Endothelial cell of umbilical vein (primary cell): Measurements from ENCODE around the gene TMEM14A. TPM values are rescaled to one million over a fixed set of nuclear protein-coding genes. Genes with fewer than 3 reads are reported as not detected.
A peak's percentile ranks its signal among the peaks of the same experiment; 100 is the strongest.

Experiments
- BruUV-seq: library from RNA; stranded (reverse); fragments of 400-500 nt; replicated peaks from 2 replicates; lab custom pipeline; 2021; lab: Mats Ljungman, UMichigan
- CTCF ChIA-PET: fragments of 300-600, 350-600 bp; sonication (Branson Sonifier 250); formaldehyde crosslinking; loops from one replicate; lab custom pipeline; 2021; ENCODE audit warnings: antibody characterized with exemption, inconsistent platforms; lab: Charles Lee
- POLR2A ChIA-PET: fragments of 300-600, 350-600 bp; sonication (Branson Sonifier 250); formaldehyde crosslinking; loops from one replicate; lab custom pipeline; 2021; ENCODE audit warnings: antibody characterized with exemption, inconsistent platforms; lab: Charles Lee
- DNase-seq: peaks from one replicate; pipeline ENCODE4 v3.0.0-alpha.2; 2011; ENCODE audit warnings: low read depth, low spot score
- FAIRE-seq: peaks from 2 replicates; lab custom pipeline; 2011; peaks lifted over from hg19 to GRCh38; lab: Jason Lieb, UNC
- H2AFZ ChIP-seq: 2 replicates; pipeline ENCODE4 v1.6.0; 2012; ENCODE audit warnings: low read depth, low read length, control low read depth, inconsistent platforms
- H3K27ac ChIP-seq: 2 replicates; pipeline ENCODE4 v1.5.1; 2011; ENCODE audit warnings: low read depth, mild to moderate bottlenecking, control low read depth, low read length, moderate library complexity; ENCODE audit not compliant: insufficient read depth
- H3K27me3 ChIP-seq, 2 experiments: 2 replicates each; pipeline versions ENCODE4 v1.6.0 to v1.6.1; 2011; ENCODE audit warnings: low read length in 2 of 2, mixed read lengths in 1 of 2; ENCODE audit not compliant: control insufficient read depth in 2 of 2, insufficient read depth in 2 of 2
- H3K36me3 ChIP-seq, 2 experiments: 2 replicates in 1 of 2; 3 replicates in 1 of 2; pipeline ENCODE4 v1.5.1; 2011; ENCODE audit warnings: low read length in 2 of 2, mild to moderate bottlenecking in 1 of 2, moderate library complexity in 1 of 2; ENCODE audit not compliant: control insufficient read depth in 2 of 2, insufficient read depth in 2 of 2; ENCODE audit errors: extremely low read depth in 1 of 2
- H3K4me1 ChIP-seq: 3 replicates; pipeline ENCODE4 v1.5.1; 2011; ENCODE audit warnings: mild to moderate bottlenecking, low read length; ENCODE audit not compliant: control insufficient read depth, insufficient read depth; ENCODE audit errors: extremely low read depth
- H3K4me2 ChIP-seq: 2 replicates; pipeline ENCODE4 v1.6.1; 2011; ENCODE audit warnings: low read length, control low read depth, mixed read lengths; ENCODE audit not compliant: insufficient read depth
- H3K4me3 ChIP-seq, 3 experiments: fragments of 200-600 bp in 1 of 3; sonication (generic), shearing (Covaris generic) in 1 of 3; replicated peaks in 1 of 3; 2 replicates each; pipeline ENCODE4 v1.5.1; 2011 to 2016; ENCODE audit warnings: control low read depth in 3 of 3, low read length in 3 of 3, mild to moderate bottlenecking in 2 of 3, inconsistent platforms in 1 of 3, low read depth in 1 of 3, moderate library complexity in 1 of 3; ENCODE audit not compliant: insufficient read depth in 1 of 3
- H3K79me2 ChIP-seq: 2 replicates; pipeline ENCODE4 v1.6.0; 2012; ENCODE audit warnings: low read length, inconsistent platforms; ENCODE audit not compliant: control insufficient read depth, insufficient read depth
- H3K9ac ChIP-seq: replicated peaks from 2 replicates; pipeline ENCODE3; 2011; ENCODE audit warnings: low read length, control low read depth; ENCODE audit not compliant: insufficient read depth; ENCODE audit errors: extremely low read depth
- H3K9me1 ChIP-seq: replicated peaks from 3 replicates; pipeline ENCODE4 v1.6.0; 2011; ENCODE audit warnings: mild to moderate bottlenecking, low read length; ENCODE audit not compliant: control insufficient read depth, insufficient read depth; ENCODE audit errors: extremely low read depth
- H3K9me3 ChIP-seq: replicated peaks from 2 replicates; pipeline ENCODE4 v1.5.1; 2012; ENCODE audit warnings: low read length, inconsistent platforms; ENCODE audit not compliant: control insufficient read depth, insufficient read depth
- H4K20me1 ChIP-seq: replicated peaks from 2 replicates; pipeline ENCODE3; 2011; ENCODE audit warnings: mild to moderate bottlenecking, low read length; ENCODE audit not compliant: control insufficient read depth, insufficient read depth; ENCODE audit errors: extremely low read depth
- EZH2 ChIP-seq: IDR thresholded peaks from 2 replicates; pipeline ENCODE4 v1.6.1; 2012; ENCODE audit warnings: borderline replicate concordance, low read depth, mild to moderate bottlenecking, moderate library complexity, low read length, inconsistent platforms; ENCODE audit not compliant: severe bottlenecking
- GATA2 ChIP-seq: IDR thresholded peaks from 2 replicates; pipeline ENCODE4 v1.7.0; 2011; ENCODE audit warnings: low read depth, mild to moderate bottlenecking, moderate library complexity, mixed read lengths, low read length; ENCODE audit not compliant: insufficient read length, insufficient read depth
- MAX ChIP-seq: IDR thresholded peaks from 2 replicates; pipeline ENCODE4 v1.6.1; 2011; ENCODE audit not compliant: insufficient read depth, insufficient read length
- MYC ChIP-seq: IDR thresholded peaks from one replicate; pipeline ENCODE4 v1.6.1; 2011; ENCODE audit warnings: mild to moderate bottlenecking, low read depth, low read length
- POLR2A ChIP-seq: IDR thresholded peaks from 2 replicates; pipeline ENCODE4 v1.6.1; 2012; ENCODE audit warnings: low read depth, mild to moderate bottlenecking, control low read depth, low read length
- POLR2AphosphoS5 ChIP-seq: IDR thresholded peaks from 2 replicates; pipeline ENCODE4 v1.6.1; 2012; ENCODE audit warnings: low read depth, mild to moderate bottlenecking, control low read depth, low read length, moderate library complexity; ENCODE audit not compliant: insufficient read depth
- dilution Hi-C: fragments of 300-500 bp; cut with MboI; formaldehyde crosslinking; loops from one replicate; pipeline ENCODE4 v1.15.0; 2019; ENCODE audit warnings: low sequenced_read_pairs; ENCODE audit not compliant: extremely low pct_ligation_motif_present
- intact Hi-C: fragments of 100-400 bp; cut with micrococcal nuclease; formaldehyde crosslinking; loops from one replicate; pipeline ENCODE4 v1.10.0; 2022
- polyA plus RNA-seq, 4 experiments: library from polyadenylated mRNA; depleted of rRNA in 3 of 4; stranded (reverse) in 3 of 4; unstranded in 1 of 4; fragments of >200 nt; gene quantifications; 2 replicates each; pipeline versions ENCODE4 v1.2.1 to v1.2.3, GENCODE V29; 2011 to 2012; ENCODE audit warnings: missing spikeins in 1 of 4
- total RNA-seq: library from RNA; stranded (reverse); gene quantifications from 2 replicates; pipeline ENCODE4 v1.2.3, GENCODE V29; 2021
- TF ChIP-seq, protein P1 (sequence below), 2 donors: IDR thresholded peaks; 1 replicate in 1 of 2; 2 replicates in 1 of 2; pipeline ENCODE4 v1.5.1; 2011; ENCODE audit warnings: low read length in 2 of 2, mild to moderate bottlenecking in 2 of 2, moderate library complexity in 2 of 2, control low read depth in 1 of 2, inconsistent platforms in 1 of 2, low read depth in 1 of 2; ENCODE audit not compliant: insufficient read depth in 1 of 2; ENCODE audit errors: extremely low read depth in 1 of 2

The TMEM14A gene
- total and polyA plus RNA-seq, 2 donors (not counting 3 experiments of a cell fraction or from before 2014, with no cell fraction given): 19.5 to 33.7 TPM

- ChIA-PET POLR2A (no interaction called here), CTCF (interaction anchor here (0.9 to 1.4 kb wide), 5 partner anchors 11 to 379 kb away, joined by 3 to 8 read pairs (median 3); partner anchors contain the start of gene MCM3)
- Histone ChIP-seq H3K4me3 (peak overlapping the region; percentile 46 to 92 (median 54)), H3K27me3 (no peaks in the 10 kb centered on the region), H3K9me1 (no peaks in the 10 kb centered on the region), H3K9ac (peak overlapping the region; percentile 75), H3K36me3 (no peaks in the 10 kb centered on the region), H4K20me1 (no peaks in the 10 kb centered on the region), H3K9me3 (no peaks in the 10 kb centered on the region), H3K4me2 (peak overlapping the region; percentile 99), H2AFZ (peak overlapping the region; percentile 92), H3K79me2 (peaks cover 14% of the 10 kb centered on the region), H3K27ac (peak overlapping the region; percentile 39), H3K4me1 (peaks cover 15% of the 10 kb centered on the region)
- TF ChIP-seq MYC (no peak), POLR2A (peak; percentile 96), GATA2 (no peak), EZH2 (no peak), POLR2AphosphoS5 (peak; percentile 88), MAX (no peak)
- TF ChIP-seq, protein P1, sequence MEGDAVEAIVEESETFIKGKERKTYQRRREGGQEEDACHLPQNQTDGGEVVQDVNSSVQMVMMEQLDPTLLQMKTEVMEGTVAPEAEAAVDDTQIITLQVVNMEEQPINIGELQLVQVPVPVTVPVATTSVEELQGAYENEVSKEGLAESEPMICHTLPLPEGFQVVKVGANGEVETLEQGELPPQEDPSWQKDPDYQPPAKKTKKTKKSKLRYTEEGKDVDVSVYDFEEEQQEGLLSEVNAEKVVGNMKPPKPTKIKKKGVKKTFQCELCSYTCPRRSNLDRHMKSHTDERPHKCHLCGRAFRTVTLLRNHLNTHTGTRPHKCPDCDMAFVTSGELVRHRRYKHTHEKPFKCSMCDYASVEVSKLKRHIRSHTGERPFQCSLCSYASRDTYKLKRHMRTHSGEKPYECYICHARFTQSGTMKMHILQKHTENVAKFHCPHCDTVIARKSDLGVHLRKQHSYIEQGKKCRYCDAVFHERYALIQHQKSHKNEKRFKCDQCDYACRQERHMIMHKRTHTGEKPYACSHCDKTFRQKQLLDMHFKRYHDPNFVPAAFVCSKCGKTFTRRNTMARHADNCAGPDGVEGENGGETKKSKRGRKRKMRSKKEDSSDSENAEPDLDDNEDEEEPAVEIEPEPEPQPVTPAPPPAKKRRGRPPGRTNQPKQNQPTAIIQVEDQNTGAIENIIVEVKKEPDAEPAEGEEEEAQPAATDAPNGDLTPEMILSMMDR (IDR thresholded peaks at IDR 0.05; ENCODE audit: extremely low read depth in 1 of 2, insufficient read depth in 1 of 2, low read depth in 1 of 2, low read length in 2 of 2): no peak
- intact Hi-C loops: loop anchor here (1.0 to 5.0 kb wide), 2 partner anchors 333 to 380 kb away; partner anchors contain the start of genes GSTA4 and MCM3
- dilution Hi-C loops: loop anchor here (10.0 to 25.0 kb wide), 2 partner anchors 277 to 400 kb away; no protein-coding TSS in a partner anchor
- TSS peak; percentile 46 for BruUV-seq
- DNase-seq (peak; percentile 95), FAIRE-seq (peak; percentile 95)
Measured at GRCh38 chr6:52664186-52664990, 6.5 kb upstream of the TMEM14A start.
